ENCODE results near the gene CD79B. TPM values are rescaled to one million over a fixed set of nuclear protein-coding genes. Genes with fewer than 3 reads are reported as not detected.
"Not testable (repeated sequence)": the region's sequence is repeated elsewhere in the genome, so short reads cannot be mapped to it uniquely, and the experiment has no call there.

The CD79B gene
- total RNA-seq, 1 donor from 2014 or later, result 3.4 TPM

- H3K4me3 Mint-ChIP-seq (ENCODE audit: unreplicated experiment); H3K36me3 Mint-ChIP-seq (ENCODE audit: low read depth, unreplicated experiment); DNase-seq (ENCODE audit: low spot score); H3K27ac Mint-ChIP-seq (ENCODE audit: unreplicated experiment); H3K4me1 Mint-ChIP-seq (ENCODE audit: unreplicated experiment); H3K27me3 Mint-ChIP-seq (ENCODE audit: unreplicated experiment); H3K9me3 Mint-ChIP-seq (ENCODE audit: unreplicated experiment): not testable (repeated sequence)
These were observed 12.1 kb downstream of the CD79B start for GRCh38 chr17:63920050-63920449.

GRCh38 chr17:63919311-63919723, 12.8 kb downstream of the CD79B start:
- H3K4me1 Mint-ChIP-seq (ENCODE audit: unreplicated experiment), result peaks cover 10% of the 10 kb centered on the region
- no peak overlapping the region for H3K4me3 Mint-ChIP-seq (ENCODE audit: unreplicated experiment)
- H3K36me3 Mint-ChIP-seq (ENCODE audit: low read depth, unreplicated experiment), result no peaks in the 10 kb centered on the region
- H3K9me3 Mint-ChIP-seq (ENCODE audit: unreplicated experiment), result no peaks in the 10 kb centered on the region
- peak; percentile 94 for TF ChIP-seq CTCF (IDR thresholded peaks at IDR 0.05; ENCODE audit: unreplicated experiment)
- peak; percentile 75 for DNase-seq (ENCODE audit: low spot score)
- no peak overlapping the region for H3K27ac Mint-ChIP-seq (ENCODE audit: unreplicated experiment)
- peaks cover 3% of the 10 kb centered on the region for H3K27me3 Mint-ChIP-seq (ENCODE audit: unreplicated experiment)

- H3K9me3 Mint-ChIP-seq (ENCODE audit: unreplicated experiment), result not testable (repeated sequence)
These were observed 13.3 kb downstream of the CD79B start, which contains the start of gene GH1 for GRCh38 chr17:63918789-63919305. GH1 (minus strand) TSS chr17:63918839; CDS start chr17:63918776, 63 bp downstream.

GRCh38 chr17:63918305-63918704, 13.8 kb downstream of the CD79B start:
- H3K9me3 Mint-ChIP-seq (ENCODE audit: unreplicated experiment), result no peaks in the 10 kb centered on the region
- H3K36me3 Mint-ChIP-seq (ENCODE audit: low read depth, unreplicated experiment), result no peaks in the 10 kb centered on the region
- no peak overlapping the region for H3K27ac Mint-ChIP-seq (ENCODE audit: unreplicated experiment)
- H3K4me3 Mint-ChIP-seq (ENCODE audit: unreplicated experiment), result no peak overlapping the region
- DNase-seq (ENCODE audit: low spot score), result peak; percentile 40
- H3K27me3 Mint-ChIP-seq (ENCODE audit: unreplicated experiment), result peaks cover 3% of the 10 kb centered on the region
- H3K4me1 Mint-ChIP-seq (ENCODE audit: unreplicated experiment), result peaks cover 10% of the 10 kb centered on the region
- TF ChIP-seq CTCF (IDR thresholded peaks at IDR 0.05; ENCODE audit: unreplicated experiment), result no peak

More at GRCh38 chr17:63918789-63919305, 13.3 kb downstream of the CD79B start, which contains the start of gene GH1:
- not testable (repeated sequence) for H3K27ac Mint-ChIP-seq (ENCODE audit: unreplicated experiment); H3K36me3 Mint-ChIP-seq (ENCODE audit: low read depth, unreplicated experiment); H3K27me3 Mint-ChIP-seq (ENCODE audit: unreplicated experiment); DNase-seq (ENCODE audit: low spot score); H3K4me3 Mint-ChIP-seq (ENCODE audit: unreplicated experiment); H3K4me1 Mint-ChIP-seq (ENCODE audit: unreplicated experiment)

GRCh38 chr17:63917646-63918045, 14.5 kb downstream of the CD79B start:
- DNase-seq (ENCODE audit: low spot score), result no peak
- TF ChIP-seq CTCF (IDR thresholded peaks at IDR 0.05; ENCODE audit: unreplicated experiment), result no peak

GRCh38 chr17:63917206-63917605, 14.9 kb downstream of the CD79B start:
- H3K27ac Mint-ChIP-seq (ENCODE audit: unreplicated experiment); H3K36me3 Mint-ChIP-seq (ENCODE audit: low read depth, unreplicated experiment); DNase-seq (ENCODE audit: low spot score); H3K4me1 Mint-ChIP-seq (ENCODE audit: unreplicated experiment); H3K4me3 Mint-ChIP-seq (ENCODE audit: unreplicated experiment); H3K27me3 Mint-ChIP-seq (ENCODE audit: unreplicated experiment); H3K9me3 Mint-ChIP-seq (ENCODE audit: unreplicated experiment): not testable (repeated sequence)

More at GRCh38 chr17:63917646-63918045, 14.5 kb downstream of the CD79B start:
- no peak overlapping the region for H3K27ac Mint-ChIP-seq (ENCODE audit: unreplicated experiment)
- no peaks in the 10 kb centered on the region for H3K9me3 Mint-ChIP-seq (ENCODE audit: unreplicated experiment)
- H3K36me3 Mint-ChIP-seq (ENCODE audit: low read depth, unreplicated experiment), result no peaks in the 10 kb centered on the region
- peaks cover 3% of the 10 kb centered on the region for H3K27me3 Mint-ChIP-seq (ENCODE audit: unreplicated experiment)
- no peak overlapping the region for H3K4me3 Mint-ChIP-seq (ENCODE audit: unreplicated experiment)
- peaks cover 10% of the 10 kb centered on the region for H3K4me1 Mint-ChIP-seq (ENCODE audit: unreplicated experiment)

Measured in endothelial cell (in vitro differentiated cells).